Measurements from ENCODE around the gene SMOC1.

The SMOC1 gene

DNA sequence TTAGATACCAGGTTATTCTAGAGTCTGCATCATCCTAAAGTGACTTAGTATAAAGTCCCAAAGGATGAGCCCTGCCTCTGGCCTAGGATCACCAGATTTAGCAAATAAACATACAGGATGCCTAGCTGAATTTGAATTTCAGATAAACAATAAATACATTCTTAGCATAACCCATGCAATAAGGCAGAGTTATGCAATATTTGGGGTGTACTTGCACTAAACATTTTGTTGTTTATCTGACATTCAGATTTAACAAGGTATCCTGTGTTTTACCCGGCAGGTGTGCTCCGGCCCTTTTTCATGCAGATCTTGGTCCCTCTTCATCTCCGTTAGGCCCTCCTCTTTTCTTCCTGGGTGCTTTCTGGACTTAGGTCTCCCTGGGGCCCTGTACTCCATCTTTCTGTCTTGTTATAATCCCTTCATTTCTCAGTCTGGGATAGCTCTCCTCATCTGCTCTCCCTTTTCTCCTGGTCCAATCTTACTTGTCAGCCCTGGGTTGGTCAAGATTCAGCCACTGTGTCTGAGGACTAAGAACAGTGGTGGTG, 18.1 kb upstream of the SMOC1 start:
- no peak for DNase-seq

- no peak for DNase-seq
Measured at GRCh38 chr14:69863083-69863482, 16.1 kb upstream of the SMOC1 start.

DNA sequence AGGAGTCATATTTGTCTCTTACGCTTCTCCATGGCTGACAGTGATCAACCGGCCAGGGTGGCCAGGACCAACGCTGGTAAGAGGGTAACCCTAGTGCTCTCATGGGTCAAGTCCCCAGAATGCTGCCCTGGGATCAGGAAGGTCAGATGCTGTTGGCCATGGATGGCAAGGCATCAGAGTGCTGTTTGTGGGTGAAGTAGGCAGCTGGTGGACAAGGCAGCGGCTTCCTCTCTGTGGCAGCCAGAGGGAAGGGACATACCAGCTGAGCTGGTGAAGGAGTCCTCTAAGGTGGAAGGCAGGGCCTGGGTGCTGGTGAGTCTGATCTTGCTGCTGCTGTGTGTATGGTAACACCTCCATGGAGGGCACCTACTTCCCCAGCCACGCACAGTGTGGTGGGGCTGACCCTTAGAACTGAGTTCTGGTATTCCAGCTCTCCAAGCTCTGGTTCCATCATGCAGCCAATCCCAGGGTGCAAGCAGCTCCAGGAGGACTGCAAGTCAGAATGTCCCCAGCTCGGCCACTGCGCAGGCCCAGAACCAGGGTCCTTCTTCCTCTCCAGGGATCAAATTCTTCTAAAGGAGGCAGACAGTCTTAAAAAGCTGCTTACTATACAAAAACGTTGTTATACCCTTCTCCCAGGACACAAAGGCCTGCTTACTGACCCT, 13.4 kb upstream of the SMOC1 start:
- no peak for DNase-seq

DNA sequence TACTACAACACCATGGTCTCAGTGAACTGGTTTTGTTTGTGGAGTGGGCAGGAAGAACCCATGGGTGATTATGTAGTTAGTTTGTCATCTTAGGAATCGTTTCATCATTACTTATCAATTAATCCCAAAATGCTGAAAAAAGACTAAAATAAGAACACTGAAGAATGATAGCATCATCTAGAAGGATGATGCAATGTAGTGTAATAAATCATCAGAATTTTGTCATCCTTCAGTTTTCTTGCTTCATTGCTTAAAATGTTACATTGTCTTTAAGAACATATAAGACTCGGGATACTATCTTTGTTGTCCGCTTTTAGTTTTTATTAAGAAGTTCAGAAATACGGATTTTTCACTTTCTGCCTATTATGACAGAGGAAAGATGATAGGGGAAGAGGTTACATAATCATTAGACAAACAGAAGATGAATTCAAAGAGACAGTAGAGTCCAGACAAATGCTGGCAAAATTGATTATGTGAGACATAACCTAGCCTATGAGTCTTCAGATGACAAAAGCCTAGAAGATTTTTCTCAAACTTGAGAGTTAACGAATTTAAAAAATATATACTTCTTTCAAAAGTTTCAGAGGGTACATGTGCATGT, 10.8 kb upstream of the SMOC1 start:
- DNase-seq = no peak

DNA sequence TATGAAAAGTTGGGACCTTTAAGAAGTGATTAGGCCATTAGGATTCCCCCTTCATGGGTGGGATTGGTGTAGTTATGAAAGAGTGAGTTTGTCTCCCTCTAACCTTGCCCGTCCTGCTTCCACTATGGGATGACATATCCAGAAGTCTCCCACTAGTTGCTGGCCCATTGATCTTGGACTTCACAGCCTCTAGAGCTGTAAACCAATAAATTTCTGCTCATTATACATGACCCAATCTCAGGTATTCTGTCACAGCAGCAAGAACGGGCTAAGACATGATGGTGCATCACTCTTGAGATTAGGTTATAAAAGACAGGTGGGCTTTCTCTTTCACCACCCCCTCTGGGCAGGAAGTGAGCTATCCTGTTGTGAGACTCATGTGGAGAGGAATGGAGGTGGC, 8.6 kb upstream of the SMOC1 start:
- DNase-seq = no peak

GRCh38 chr14:69873877-69874780, 5.1 kb upstream of the SMOC1 start:
- DNase-seq = no peak

- DNase-seq = no peak
Measured at GRCh38 chr14:69876221-69876847, 2.9 kb upstream of the SMOC1 start.

GRCh38 chr14:69876848-69877306, 2.3 kb upstream of the SMOC1 start:
- no peak for DNase-seq

DNA sequence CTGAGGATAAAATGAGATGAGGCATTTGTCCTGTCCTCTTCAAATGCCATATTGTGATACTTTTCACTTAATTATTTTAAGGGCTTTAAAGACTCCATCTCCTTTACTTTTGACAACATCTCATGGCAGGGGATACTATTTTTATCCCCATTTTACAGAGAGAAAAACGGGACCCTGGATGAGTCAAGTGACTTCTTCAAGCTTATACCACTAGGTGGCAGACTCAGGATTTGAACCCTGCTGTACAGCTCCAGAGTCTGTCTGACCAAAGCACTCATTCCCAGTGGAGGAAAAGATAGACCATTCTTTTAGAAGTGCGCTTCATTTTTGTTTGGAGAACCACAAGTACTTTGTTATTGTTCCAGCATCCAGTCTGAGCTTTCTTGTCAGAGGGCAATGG, 1.7 kb upstream of the SMOC1 start:
- DNase-seq = peak in 9 of 58 donors; percentile 5 to 55 (median 15)

DNA sequence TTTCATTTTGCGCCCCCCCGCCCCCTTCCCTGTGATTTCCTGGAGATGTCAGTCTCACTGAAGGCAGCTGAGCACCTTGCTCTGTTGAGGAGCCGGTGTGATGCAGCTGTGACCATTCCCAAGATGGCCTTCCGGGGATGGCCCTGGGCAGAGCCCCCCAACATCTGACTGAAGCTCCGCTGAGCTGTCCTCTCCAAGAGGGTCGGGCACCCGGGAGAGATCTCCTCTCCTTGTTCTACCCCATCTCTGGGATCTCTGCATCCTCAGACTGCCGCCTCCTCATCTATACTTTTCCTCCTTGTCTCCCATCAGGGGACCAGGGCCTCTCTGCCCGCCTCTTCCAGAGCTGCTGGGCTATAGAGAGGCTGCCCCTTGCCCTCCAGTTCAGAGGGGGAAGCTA, 965 bp upstream of the SMOC1 start:
- DNase-seq = no peak

DNA sequence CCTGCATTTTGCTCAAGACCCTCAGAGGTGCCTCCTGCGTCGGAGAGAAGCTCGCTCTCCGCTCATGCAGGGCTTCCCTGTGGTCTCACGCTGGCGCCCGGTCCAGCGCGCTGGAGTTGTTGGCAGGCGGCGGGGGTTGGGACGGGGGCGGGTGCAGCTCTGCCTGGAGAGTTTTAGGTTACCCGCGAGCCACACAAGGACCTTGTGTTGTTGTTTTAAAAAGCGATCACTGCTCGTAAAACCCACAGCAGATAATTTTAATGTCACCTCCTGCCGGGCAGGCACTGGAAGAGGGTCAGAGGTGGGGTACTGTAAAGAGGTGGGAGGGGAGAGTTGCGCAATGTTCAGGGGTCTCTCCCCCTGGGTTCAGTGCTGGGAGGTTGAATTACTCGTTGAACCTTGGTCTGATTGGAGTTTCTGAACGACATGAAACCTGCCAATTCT, 850 bp downstream of the SMOC1 start:
- DNase-seq = peak in 7 of 58 donors; percentile 10 to 45 (median 11)

- no peak for DNase-seq
Measured at GRCh38 chr14:69880893-69881292, 1.7 kb downstream of the SMOC1 start.

DNA sequence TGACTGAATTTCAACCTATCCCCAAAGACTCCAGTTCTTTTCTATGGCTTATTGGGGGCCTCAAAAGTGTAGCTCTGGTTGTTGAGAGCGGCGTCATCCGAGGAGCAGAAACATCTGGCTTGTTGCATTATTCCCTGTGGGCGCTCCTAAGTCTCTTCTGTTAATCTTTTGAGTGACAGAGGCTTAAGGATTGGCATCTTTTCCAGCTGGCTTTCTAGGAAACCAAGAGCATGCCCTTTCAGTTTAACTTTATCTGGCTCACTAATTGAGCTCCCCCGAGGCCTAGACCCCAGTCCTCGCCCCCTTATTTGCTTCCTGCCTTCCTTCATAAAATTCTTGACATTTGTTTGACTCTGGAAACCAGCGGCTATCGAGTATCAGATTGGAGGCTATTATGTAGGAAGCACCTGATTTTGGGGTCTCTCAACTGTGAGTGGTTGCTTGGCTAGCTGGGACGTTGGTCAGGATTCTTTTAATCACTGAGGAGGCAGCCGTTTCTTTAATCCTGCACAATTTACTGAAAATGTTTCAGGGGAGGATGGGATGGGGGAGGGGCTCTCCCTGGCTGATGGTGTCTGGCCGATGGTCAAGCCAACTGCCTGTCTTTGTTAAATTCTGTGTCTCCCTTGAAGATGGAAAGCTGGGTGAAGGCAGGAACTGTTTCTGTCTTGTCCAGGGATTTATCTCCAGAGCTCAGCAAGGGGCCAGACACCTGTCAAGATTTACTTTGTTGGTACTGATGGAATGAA, 3.1 kb downstream of the SMOC1 start:
- DNase-seq = no peak

- DNase-seq = no peak
Measured at GRCh38 chr14:69882915-69883314, 3.7 kb downstream of the SMOC1 start.

DNA sequence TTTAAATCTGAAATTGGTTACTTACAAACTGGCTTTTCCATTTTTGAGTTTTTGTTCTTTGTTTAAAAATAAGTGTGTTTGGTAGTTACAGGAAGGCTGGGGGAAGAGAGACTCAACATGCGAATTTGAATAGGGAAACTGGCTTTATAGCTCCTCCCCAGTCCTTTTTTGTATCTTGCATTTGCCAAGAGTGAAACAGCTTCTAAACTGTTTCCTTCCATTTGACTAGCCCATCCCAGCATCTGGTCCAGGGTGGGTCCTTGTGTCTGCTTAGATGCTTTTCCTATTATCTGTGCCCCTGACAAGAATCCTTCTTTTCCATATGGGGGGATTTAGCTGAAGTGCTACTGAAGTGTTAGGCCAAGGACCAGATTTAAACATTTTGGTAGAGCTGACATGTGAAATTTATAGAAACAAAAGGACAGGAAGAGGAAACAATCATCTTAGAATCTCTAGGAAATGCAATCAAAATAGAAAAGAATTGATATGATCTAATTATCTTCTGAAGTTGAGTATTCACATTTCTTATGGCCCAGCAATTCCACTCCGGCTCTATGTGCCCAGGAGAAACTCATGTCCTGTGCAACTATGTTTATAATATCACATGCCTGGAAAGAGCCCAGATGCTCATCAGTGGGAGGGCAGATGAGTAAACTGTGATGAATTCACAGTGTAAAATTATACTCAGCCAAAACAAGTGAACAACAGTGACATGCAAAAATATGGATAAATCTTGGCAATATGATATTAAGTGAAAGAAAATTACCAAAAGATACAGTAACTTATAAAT, 7.4 kb downstream of the SMOC1 start:
- no peak for DNase-seq

DNA sequence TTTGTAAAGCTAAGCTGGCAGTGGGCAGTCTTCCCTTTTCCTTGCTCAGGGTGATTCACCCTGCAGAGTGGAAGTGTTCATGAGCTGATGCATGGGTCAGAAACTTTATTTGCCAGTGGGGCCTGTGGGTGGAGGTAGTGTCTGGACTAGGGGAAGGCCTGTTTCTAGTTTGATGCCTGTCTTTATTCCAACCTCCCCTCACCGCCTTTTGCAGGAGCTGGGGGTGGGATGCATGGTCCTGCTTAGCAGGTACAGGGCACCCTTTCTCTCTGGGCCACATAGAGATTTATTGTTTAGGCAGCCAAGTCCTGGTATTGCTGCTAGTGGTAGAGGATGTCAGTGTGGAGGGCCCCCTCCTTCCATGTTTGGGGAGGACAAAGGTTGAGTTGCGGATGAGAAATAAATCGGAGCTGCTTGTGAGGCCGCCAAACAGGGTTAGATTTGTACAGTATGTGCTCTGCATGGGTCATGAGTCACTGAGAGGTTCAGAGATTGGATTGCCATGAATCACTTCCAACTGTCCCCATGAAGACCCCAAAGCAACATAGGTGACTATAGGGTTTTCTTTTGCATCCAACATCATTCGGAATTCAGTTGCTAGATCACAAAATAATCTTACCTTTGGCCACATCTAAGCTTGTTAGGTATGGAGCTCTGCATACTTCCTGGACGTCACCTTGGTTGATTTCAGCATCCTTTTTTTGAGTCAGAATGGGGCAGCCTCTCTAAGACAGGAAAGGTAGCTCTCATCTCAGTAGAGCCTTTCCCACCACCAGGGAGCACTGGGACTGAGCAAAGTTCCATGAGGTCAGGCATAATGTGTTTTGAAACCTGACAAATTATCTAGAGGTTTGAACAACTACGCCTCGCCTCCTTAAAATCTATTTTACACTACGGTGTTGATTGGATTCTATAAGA, 8.8 kb downstream of the SMOC1 start:
- no peak for DNase-seq

- peak in 12 of 58 donors; percentile 3 to 48 (median 20) for DNase-seq
Measured at GRCh38 chr14:69891422-69891821, 12.2 kb downstream of the SMOC1 start.

GRCh38 chr14:69895109-69895508, 15.9 kb downstream of the SMOC1 start:
- no peak for DNase-seq

DNA sequence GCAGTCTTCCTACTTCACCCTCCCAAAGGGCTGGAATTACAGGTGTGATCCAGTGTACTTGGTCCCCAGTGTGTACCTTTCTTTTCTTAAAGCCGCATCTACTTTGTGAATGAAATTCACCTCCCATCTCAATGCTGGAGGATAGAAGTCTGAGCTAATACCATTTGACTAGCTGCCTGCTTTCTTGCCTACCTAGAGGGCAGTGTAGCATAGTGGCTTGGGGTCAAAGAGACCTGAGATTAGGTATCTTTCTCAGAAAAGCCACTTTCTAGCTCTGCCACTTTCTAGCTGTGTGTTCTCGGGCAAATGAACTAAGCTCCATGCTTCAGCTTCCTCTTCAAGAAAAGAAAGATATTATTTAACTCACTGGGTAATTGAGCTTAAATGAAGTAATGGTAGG, 16.9 kb downstream of the SMOC1 start:
- DNase-seq = no peak
